NCI-H82 treated with DMSO at 0.1 percent for 48 hours (cell line): ENCODE results near the gene PRKCE.

Experiments
- DNase-seq: peaks from one replicate; lab custom pipeline; 2025; ENCODE audit not compliant: unreplicated experiment; lab: John Stamatoyannopoulos, UW

PRKCE gene

GRCh38 chr2:45946023-45946422 lies 294.5 kb downstream of the PRKCE start:
- DNase-seq = no peak

GRCh38 chr2:45950606-45951005 lies 299.1 kb downstream of the PRKCE start:
- DNase-seq = no peak

GRCh38 chr2:45951025-45951727 lies 299.7 kb downstream of the PRKCE start:
- no peak for DNase-seq

- DNase-seq = no peak
These were observed 301.1 kb downstream of the PRKCE start for GRCh38 chr2:45952591-45952990.

- DNase-seq = no peak
These were observed 302.0 kb downstream of the PRKCE start for GRCh38 chr2:45953376-45954027.

GRCh38 chr2:45954233-45954850 lies 302.9 kb downstream of the PRKCE start:
- no peak for DNase-seq

- DNase-seq = no peak
These were observed 306.2 kb downstream of the PRKCE start for GRCh38 chr2:45957533-45958227.

GRCh38 chr2:45960057-45960863 lies 308.8 kb downstream of the PRKCE start:
- no peak for DNase-seq

- no peak for DNase-seq
These were observed 310.9 kb downstream of the PRKCE start for GRCh38 chr2:45962177-45962921.

GRCh38 chr2:45963816-45964215 lies 312.3 kb downstream of the PRKCE start:
- DNase-seq = no peak

GRCh38 chr2:45964223-45964841 lies 312.9 kb downstream of the PRKCE start:
- DNase-seq = no peak

- no peak for DNase-seq
These were observed 313.4 kb downstream of the PRKCE start for GRCh38 chr2:45964906-45965305.

GRCh38 chr2:45965871-45966498 lies 314.5 kb downstream of the PRKCE start:
- no peak for DNase-seq

GRCh38 chr2:45968946-45969584 lies 317.6 kb downstream of the PRKCE start:
- DNase-seq = no peak

- no peak for DNase-seq
These were observed 322.0 kb downstream of the PRKCE start for GRCh38 chr2:45973426-45973825.

GRCh38 chr2:45974056-45974455 lies 322.6 kb downstream of the PRKCE start:
- no peak for DNase-seq

- DNase-seq = no peak
These were observed 323.4 kb downstream of the PRKCE start for GRCh38 chr2:45974762-45975408.

GRCh38 chr2:45975752-45976517 lies 324.5 kb downstream of the PRKCE start:
- no peak for DNase-seq
